ENCODE results near the gene RAB25. TPM values are rescaled to one million over a fixed set of nuclear protein-coding genes. Genes with fewer than 3 reads are reported as not detected.

Gene RAB25
- total and polyA plus RNA-seq, 2 of the 13 experiments (the other 11 are each of a cell fraction or from before 2014, with no cell fraction given): 0.20 to 0.22 TPM

- TF ChIP-seq, protein P1, sequence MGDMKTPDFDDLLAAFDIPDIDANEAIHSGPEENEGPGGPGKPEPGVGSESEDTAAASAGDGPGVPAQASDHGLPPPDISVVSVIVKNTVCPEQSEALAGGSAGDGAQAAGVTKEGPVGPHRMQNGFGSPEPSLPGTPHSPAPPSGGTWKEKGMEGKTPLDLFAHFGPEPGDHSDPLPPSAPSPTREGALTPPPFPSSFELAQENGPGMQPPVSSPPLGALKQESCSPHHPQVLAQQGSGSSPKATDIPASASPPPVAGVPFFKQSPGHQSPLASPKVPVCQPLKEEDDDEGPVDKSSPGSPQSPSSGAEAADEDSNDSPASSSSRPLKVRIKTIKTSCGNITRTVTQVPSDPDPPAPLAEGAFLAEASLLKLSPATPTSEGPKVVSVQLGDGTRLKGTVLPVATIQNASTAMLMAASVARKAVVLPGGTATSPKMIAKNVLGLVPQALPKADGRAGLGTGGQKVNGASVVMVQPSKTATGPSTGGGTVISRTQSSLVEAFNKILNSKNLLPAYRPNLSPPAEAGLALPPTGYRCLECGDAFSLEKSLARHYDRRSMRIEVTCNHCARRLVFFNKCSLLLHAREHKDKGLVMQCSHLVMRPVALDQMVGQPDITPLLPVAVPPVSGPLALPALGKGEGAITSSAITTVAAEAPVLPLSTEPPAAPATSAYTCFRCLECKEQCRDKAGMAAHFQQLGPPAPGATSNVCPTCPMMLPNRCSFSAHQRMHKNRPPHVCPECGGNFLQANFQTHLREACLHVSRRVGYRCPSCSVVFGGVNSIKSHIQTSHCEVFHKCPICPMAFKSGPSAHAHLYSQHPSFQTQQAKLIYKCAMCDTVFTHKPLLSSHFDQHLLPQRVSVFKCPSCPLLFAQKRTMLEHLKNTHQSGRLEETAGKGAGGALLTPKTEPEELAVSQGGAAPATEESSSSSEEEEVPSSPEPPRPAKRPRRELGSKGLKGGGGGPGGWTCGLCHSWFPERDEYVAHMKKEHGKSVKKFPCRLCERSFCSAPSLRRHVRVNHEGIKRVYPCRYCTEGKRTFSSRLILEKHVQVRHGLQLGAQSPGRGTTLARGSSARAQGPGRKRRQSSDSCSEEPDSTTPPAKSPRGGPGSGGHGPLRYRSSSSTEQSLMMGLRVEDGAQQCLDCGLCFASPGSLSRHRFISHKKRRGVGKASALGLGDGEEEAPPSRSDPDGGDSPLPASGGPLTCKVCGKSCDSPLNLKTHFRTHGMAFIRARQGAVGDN (CRISPR knock-in tag; IDR thresholded peaks at IDR 0.05): no peak
- no peak for TF ChIP-seq ZNF674 (CRISPR knock-in tag; IDR thresholded peaks at IDR 0.05; ENCODE audit: low read depth)
- TF ChIP-seq, protein P2, sequence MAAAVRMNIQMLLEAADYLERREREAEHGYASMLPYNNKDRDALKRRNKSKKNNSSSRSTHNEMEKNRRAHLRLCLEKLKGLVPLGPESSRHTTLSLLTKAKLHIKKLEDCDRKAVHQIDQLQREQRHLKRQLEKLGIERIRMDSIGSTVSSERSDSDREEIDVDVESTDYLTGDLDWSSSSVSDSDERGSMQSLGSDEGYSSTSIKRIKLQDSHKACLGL (CRISPR knock-in tag; IDR thresholded peaks at IDR 0.05): no peak
- TF ChIP-seq KDM4B (CRISPR knock-in tag; IDR thresholded peaks at IDR 0.05): no peak
- no peak for TF ChIP-seq ARID5B (CRISPR knock-in tag; IDR thresholded peaks at IDR 0.05)
Measured at GRCh38 chr1:156075162-156075561, 14.2 kb downstream of the RAB25 start (continued).
